H1 (cell line): Measurements from ENCODE around the gene MAPRE2. TPM values are rescaled to one million over a fixed set of nuclear protein-coding genes. Genes with fewer than 3 reads are reported as not detected.

Source experiments
- BRCA1 ChIP-seq: IDR thresholded peaks from 2 replicates; pipeline ENCODE4 v1.6.1; 2012; ENCODE audit warnings: low read depth, low read length, improper control_type of control experiment
- HDAC6 ChIP-seq: IDR thresholded peaks from one replicate; pipeline ENCODE4 v1.7.1; 2012; ENCODE audit warnings: low read depth, mild to moderate bottlenecking, inconsistent platforms, low read length, moderate library complexity
- JUN ChIP-seq: IDR thresholded peaks from 2 replicates; pipeline ENCODE4 v1.6.1; 2011; ENCODE audit warnings: low read depth, mild to moderate bottlenecking, improper control_type of control experiment, low read length
- POLR2AphosphoS5 ChIP-seq: IDR thresholded peaks from 2 replicates; pipeline ENCODE4 v1.6.1; 2011; ENCODE audit warnings: low read depth, low read length
- SIN3A ChIP-seq, 2 experiments: IDR thresholded peaks in 1 of 2; conservative IDR thresholded peaks in 1 of 2; 2 replicates each; pipeline ENCODE4 v1.6.1; 2011 to 2012; ENCODE audit warnings: low read length in 2 of 2, improper control_type of control experiment in 1 of 2, low read depth in 1 of 2, mild to moderate bottlenecking in 1 of 2
- SIX5 ChIP-seq: IDR thresholded peaks from 2 replicates; pipeline ENCODE4 v1.6.1; 2011; ENCODE audit warnings: mild to moderate bottlenecking, low read depth, low read length
- polyA plus RNA-seq, 7 experiments: library from polyadenylated mRNA; depleted of rRNA in 3 of 7; stranded (reverse) in 5 of 7; unstranded in 2 of 7; fragments of >200 nt in 5 of 7; fragments of 200-250 nt in 2 of 7; gene quantifications; 1 replicate in 5 of 7; 2 replicates in 1 of 7; 4 replicates in 1 of 7; pipeline versions ENCODE4 v1.2.1 to v1.2.3, GENCODE V29; 2011 to 2013; ENCODE audit warnings: missing spikeins in 2 of 7, mixed read lengths in 2 of 7
- total RNA-seq: library from RNA; stranded (reverse); fragmentation: NEBNext Ultra II Directional; extraction: Animal tissue kit (Norgen Biotek cat#: 25700); gene quantifications from 2 replicates; pipeline ENCODE4 v1.2.1, GENCODE V29; 2021

MAPRE2 gene
- total and polyA plus RNA-seq, 2 of the 8 experiments (the other 6 are each of a cell fraction or from before 2014, with no cell fraction given) = 32.6 to 33.1 TPM

DNA sequence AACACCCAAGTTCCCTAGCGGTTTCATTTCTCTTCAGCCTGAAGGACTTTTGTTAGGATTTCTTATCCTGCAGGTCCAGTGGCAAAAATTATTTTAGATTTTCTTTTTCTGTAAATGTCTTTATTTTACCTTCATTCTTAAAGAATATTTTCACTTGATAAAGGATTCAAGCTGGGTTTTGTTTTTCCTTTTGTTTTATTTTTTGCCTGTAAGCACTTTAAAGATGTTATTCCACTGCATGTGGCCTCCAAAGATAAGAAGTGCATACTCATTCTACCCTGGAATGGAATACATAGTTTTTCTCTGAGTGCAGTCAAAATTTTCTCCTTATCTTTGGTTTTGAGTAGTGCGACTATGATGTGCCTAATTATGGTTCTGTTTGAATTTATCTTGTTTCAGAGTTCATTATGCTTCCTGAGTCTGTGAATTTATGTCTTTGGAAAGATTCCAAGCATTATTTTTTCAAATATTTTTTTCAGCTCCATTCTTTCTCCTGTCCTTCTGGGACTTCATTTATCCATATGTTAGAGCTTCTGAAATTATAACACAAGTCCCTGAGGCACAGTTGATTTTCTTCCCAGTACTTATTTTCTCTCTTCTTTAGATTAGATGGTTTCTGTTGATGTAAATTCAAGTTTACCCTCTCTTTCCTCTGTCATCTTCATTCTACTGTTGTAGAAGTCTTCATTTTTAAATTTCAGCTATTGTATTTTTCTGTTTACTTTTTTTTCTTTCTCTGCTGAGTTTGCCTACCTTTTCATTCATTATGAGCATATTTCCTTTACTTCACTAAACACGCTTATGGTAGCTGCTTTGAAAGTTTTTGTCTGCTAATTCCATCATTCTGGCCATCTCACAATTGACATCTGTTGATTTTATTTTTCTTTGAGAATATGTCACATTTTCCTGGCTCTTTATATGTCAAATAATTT, 69.6 kb downstream of the MAPRE2 start (continued):
- TF ChIP-seq SIX5 = no peak
- no peak for TF ChIP-seq SIN3A (conservative IDR thresholded peaks at IDR 0.05 in 1 of 2, IDR thresholded peaks at IDR 0.05 in 1 of 2; ENCODE audit: low read depth in 1 of 2, low read length in 2 of 2)
- TF ChIP-seq JUN = no peak
- no peak for TF ChIP-seq HDAC6
- no peak for TF ChIP-seq POLR2AphosphoS5
- TF ChIP-seq BRCA1 = no peak
